GM12878 (cell line): ENCODE results near the gene GON4L.

Experiments used
- ASH2L ChIP-seq: fragments of 300-600, 200-600 bp; sonication (generic); IDR thresholded peaks from 2 replicates; pipeline ENCODE4 v1.6.1; 2017; ENCODE audit warnings: low read depth, mild to moderate bottlenecking, borderline replicate concordance
- EGR1 ChIP-seq, 2 experiments: IDR thresholded peaks; 1 replicate in 1 of 2; 2 replicates in 1 of 2; pipeline ENCODE4 v1.6.1; 2011 to 2012; ENCODE audit warnings: low read depth in 2 of 2, low read length in 2 of 2, borderline replicate concordance in 1 of 2, mild to moderate bottlenecking in 1 of 2, moderate library complexity in 1 of 2
- ETV6 ChIP-seq, 2 experiments: fragments of 450-650 bp in 1 of 2; IDR thresholded peaks in 1 of 2; conservative IDR thresholded peaks in 1 of 2; 2 replicates each; pipeline ENCODE4 v1.6.1; 2014; ENCODE audit warnings: antibody characterized with exemption in 1 of 2, borderline replicate concordance in 1 of 2, low read depth in 1 of 2, mild to moderate bottlenecking in 1 of 2, moderate library complexity in 1 of 2
- EZH2 ChIP-seq: IDR thresholded peaks from 2 replicates; pipeline ENCODE4 v1.6.1; 2012; ENCODE audit warnings: low read depth, mild to moderate bottlenecking, control low read depth, inconsistent platforms, low read length, borderline replicate concordance; ENCODE audit not compliant: control insufficient read depth
- KAT2A ChIP-seq: conservative IDR thresholded peaks from 2 replicates; pipeline ENCODE4 v1.6.1; 2011; ENCODE audit warnings: low read depth, low read length; ENCODE audit not compliant: control insufficient read depth
- POLR2A ChIP-seq: IDR thresholded peaks from 2 replicates; pipeline ENCODE4 v1.6.1; 2011; ENCODE audit warnings: low read depth, mild to moderate bottlenecking, low read length
- ZNF24 ChIP-seq: fragments of 450-650 bp; IDR thresholded peaks from 2 replicates; pipeline ENCODE4 v1.6.1; 2017; ENCODE audit warnings: antibody characterized with exemption, mild to moderate bottlenecking
- TF ChIP-seq, protein P1 (sequence below): IDR thresholded peaks from 2 replicates; pipeline ENCODE4 v1.6.1; 2011; ENCODE audit warnings: borderline replicate concordance, low read depth, mild to moderate bottlenecking, moderate library complexity, mixed read lengths, low read length; ENCODE audit not compliant: insufficient read depth; ENCODE audit errors: extremely low read length
- TF ChIP-seq, protein P2 (sequence below): IDR thresholded peaks from 2 replicates; pipeline ENCODE4 v1.6.1; 2011; ENCODE audit warnings: low read depth, mild to moderate bottlenecking, low read length, moderate library complexity, borderline replicate concordance; ENCODE audit errors: extremely low read depth
- TF ChIP-seq, protein P3 (sequence below), 3 experiments: IDR thresholded peaks in 2 of 3; conservative IDR thresholded peaks in 1 of 3; 2 replicates each; pipeline ENCODE4 v1.5.1; 2011; ENCODE audit warnings: low read depth in 3 of 3, low read length in 3 of 3, mild to moderate bottlenecking in 3 of 3, control low read depth in 2 of 3, moderate library complexity in 2 of 3, inconsistent platforms in 1 of 3, mixed read lengths in 1 of 3; ENCODE audit not compliant: control insufficient read depth in 2 of 3, insufficient read depth in 1 of 3; ENCODE audit errors: extremely low read depth in 1 of 3
- TF ChIP-seq, protein P4 (sequence below): IDR thresholded peaks from 2 replicates; pipeline ENCODE4 v1.6.1; 2011; ENCODE audit warnings: mild to moderate bottlenecking, low read depth, low read length, moderate library complexity; ENCODE audit not compliant: insufficient replicate concordance
- TF ChIP-seq, protein P5 (sequence below): IDR thresholded peaks from 2 replicates; pipeline ENCODE4 v1.6.1; 2012; ENCODE audit warnings: low read length, inconsistent platforms

DNA sequence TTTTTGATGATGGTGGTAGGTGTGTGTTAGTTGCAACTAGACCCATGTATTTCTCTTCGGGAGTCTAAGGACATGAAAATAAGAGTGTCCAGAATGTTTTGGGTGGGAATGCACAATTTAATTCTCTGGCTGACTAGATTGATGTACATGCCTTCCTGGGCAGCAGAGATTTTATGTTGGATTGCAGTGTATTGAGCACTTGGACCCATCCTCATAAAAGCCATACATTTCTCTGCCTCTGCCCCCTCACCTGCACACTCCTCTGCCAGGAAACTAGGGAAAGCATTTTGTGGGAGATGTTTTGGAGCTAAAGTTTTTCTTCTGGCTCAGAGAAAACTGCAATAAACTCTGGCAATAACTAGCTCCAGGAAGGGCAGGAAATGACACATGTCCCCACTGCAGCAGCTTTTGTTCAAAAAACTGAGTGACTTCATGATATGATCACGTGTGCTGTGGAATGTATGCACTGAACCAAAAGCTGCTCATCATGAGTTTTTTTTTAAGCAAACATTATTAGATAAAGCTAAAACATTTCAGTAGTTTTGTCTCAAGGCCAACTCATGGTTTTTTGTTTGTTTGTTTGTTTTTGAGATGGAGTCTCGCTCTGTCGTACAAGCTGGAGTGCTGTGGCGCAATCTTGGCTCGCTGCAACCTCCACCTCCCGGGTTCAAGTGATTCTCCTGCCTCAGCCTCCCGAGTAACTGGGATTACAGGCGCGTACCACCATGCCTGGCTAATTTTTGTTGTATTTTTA lies 36.6 kb upstream of the GON4L start:
- TF ChIP-seq POLR2A (no peak), EZH2 (no peak), ETV6 (conservative IDR thresholded peaks at IDR 0.05 in 1 of 2, IDR thresholded peaks at IDR 0.05 in 1 of 2; ENCODE audit: borderline replicate concordance in 1 of 2, low read depth in 1 of 2) (no peak), EGR1 (IDR thresholded peaks at IDR 0.05; ENCODE audit: borderline replicate concordance in 1 of 2, low read depth in 2 of 2, low read length in 2 of 2) (no peak), ZNF24 (no peak), ASH2L (no peak), KAT2A (no peak)
- TF ChIP-seq, protein P1, sequence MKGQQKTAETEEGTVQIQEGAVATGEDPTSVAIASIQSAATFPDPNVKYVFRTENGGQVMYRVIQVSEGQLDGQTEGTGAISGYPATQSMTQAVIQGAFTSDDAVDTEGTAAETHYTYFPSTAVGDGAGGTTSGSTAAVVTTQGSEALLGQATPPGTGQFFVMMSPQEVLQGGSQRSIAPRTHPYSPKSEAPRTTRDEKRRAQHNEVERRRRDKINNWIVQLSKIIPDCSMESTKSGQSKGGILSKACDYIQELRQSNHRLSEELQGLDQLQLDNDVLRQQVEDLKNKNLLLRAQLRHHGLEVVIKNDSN: no peak
- TF ChIP-seq, protein P2, sequence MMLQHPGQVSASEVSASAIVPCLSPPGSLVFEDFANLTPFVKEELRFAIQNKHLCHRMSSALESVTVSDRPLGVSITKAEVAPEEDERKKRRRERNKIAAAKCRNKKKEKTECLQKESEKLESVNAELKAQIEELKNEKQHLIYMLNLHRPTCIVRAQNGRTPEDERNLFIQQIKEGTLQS: no peak
- TF ChIP-seq, protein P3, sequence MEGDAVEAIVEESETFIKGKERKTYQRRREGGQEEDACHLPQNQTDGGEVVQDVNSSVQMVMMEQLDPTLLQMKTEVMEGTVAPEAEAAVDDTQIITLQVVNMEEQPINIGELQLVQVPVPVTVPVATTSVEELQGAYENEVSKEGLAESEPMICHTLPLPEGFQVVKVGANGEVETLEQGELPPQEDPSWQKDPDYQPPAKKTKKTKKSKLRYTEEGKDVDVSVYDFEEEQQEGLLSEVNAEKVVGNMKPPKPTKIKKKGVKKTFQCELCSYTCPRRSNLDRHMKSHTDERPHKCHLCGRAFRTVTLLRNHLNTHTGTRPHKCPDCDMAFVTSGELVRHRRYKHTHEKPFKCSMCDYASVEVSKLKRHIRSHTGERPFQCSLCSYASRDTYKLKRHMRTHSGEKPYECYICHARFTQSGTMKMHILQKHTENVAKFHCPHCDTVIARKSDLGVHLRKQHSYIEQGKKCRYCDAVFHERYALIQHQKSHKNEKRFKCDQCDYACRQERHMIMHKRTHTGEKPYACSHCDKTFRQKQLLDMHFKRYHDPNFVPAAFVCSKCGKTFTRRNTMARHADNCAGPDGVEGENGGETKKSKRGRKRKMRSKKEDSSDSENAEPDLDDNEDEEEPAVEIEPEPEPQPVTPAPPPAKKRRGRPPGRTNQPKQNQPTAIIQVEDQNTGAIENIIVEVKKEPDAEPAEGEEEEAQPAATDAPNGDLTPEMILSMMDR (IDR thresholded peaks at IDR 0.05 in 2 of 3, conservative IDR thresholded peaks at IDR 0.05 in 1 of 3; ENCODE audit: control insufficient read depth in 2 of 3, extremely low read depth in 1 of 3, insufficient read depth in 1 of 3, low read depth in 3 of 3, low read length in 3 of 3): no peak
- TF ChIP-seq, protein P4, sequence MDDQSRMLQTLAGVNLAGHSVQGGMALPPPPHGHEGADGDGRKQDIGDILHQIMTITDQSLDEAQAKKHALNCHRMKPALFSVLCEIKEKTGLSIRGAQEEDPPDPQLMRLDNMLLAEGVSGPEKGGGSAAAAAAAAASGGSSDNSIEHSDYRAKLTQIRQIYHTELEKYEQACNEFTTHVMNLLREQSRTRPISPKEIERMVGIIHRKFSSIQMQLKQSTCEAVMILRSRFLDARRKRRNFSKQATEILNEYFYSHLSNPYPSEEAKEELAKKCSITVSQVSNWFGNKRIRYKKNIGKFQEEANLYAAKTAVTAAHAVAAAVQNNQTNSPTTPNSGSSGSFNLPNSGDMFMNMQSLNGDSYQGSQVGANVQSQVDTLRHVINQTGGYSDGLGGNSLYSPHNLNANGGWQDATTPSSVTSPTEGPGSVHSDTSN: no peak
- TF ChIP-seq, protein P5, sequence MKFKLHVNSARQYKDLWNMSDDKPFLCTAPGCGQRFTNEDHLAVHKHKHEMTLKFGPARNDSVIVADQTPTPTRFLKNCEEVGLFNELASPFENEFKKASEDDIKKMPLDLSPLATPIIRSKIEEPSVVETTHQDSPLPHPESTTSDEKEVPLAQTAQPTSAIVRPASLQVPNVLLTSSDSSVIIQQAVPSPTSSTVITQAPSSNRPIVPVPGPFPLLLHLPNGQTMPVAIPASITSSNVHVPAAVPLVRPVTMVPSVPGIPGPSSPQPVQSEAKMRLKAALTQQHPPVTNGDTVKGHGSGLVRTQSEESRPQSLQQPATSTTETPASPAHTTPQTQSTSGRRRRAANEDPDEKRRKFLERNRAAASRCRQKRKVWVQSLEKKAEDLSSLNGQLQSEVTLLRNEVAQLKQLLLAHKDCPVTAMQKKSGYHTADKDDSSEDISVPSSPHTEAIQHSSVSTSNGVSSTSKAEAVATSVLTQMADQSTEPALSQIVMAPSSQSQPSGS: no peak
